Pancreas (tissue), 10 donors: Measurements from ENCODE around the gene UNC13A. TPM values are rescaled to one million over a fixed set of nuclear protein-coding genes. Genes with fewer than 3 reads are reported as not detected.
A peak's percentile ranks its signal among the peaks of the same experiment; 100 is the strongest.

Experiments used
- ATAC-seq, 4 donors: fragments of 200-7000 bp; cut with Tn5 transposase; one replicate each; pipeline versions ENCODE4 v1.8.0 to v1.9.1; 2020; ENCODE audit warnings: mild to moderate bottlenecking in 4 of 4, moderate library complexity in 4 of 4
- DNase-seq, 6 donors: peaks; one replicate each; pipeline ENCODE4 v3.0.0-alpha.2; 2020
- FAIRE-seq: peaks from 2 replicates; lab custom pipeline; 2012; peaks lifted over from hg19 to GRCh38; lab: Jason Lieb, UNC
- H3K27ac ChIP-seq, 4 donors: fragments of 200-600 bp; sonication (generic); 1 replicate in 3 of 4; 2 replicates in 1 of 4; pipeline versions ENCODE4 v1.5.0 to v1.8.0; 2020
- H3K27me3 ChIP-seq, 4 donors: fragments of 200-600 bp; one replicate each; pipeline ENCODE4 v1.8.0; 2021
- H3K36me3 ChIP-seq, 3 donors: fragments of 200-600 bp; sonication (generic) in 1 of 3; one replicate each; pipeline versions ENCODE4 v1.5.0 to v1.8.0; 2020 to 2021
- H3K4me1 ChIP-seq, 3 donors: fragments of 200-600 bp; one replicate each; pipeline ENCODE4 v1.8.0; 2021
- H3K4me3 ChIP-seq, 4 donors: fragments of 200-600 bp; sonication (generic) in 2 of 4; one replicate each; pipeline versions ENCODE4 v1.5.0 to v1.8.0; 2020 to 2021
- H3K9me3 ChIP-seq, 4 donors: fragments of 200-600 bp; one replicate each; pipeline ENCODE4 v1.8.0; 2021
- WGBS, 2 donors: extraction: QIAGEN DNeasy Blood & Tissue Kit; methylation state at CpG; one replicate each; pipeline ENCODE4 v1.1.7; 2013; 5-methylcytosine and 5-hydroxymethylcytosine counted together
- intact Hi-C, 3 donors: fragments of 100-400 bp; cut with DNase I; formaldehyde crosslinking; loops; one replicate each; pipeline versions ENCODE4 v1.11.1 to v1.14.2; 2022
- polyA plus RNA-seq, 2 donors: library from polyadenylated mRNA; stranded (reverse); fragments of 200-250 nt; gene quantifications; one replicate each; pipeline ENCODE4 v1.2.3, GENCODE V29; 2013
- total RNA-seq, 6 donors: library from RNA; stranded (reverse); fragmentation: NEBNext Ultra II Directional in 4 of 6; extraction: Animal tissue kit (Norgen Biotek cat#: 25700) in 4 of 6; gene quantifications; one replicate each; pipeline versions ENCODE4 v1.2.1 to v1.2.4, GENCODE V29; 2021 to 2023
- TF ChIP-seq, protein P1 (sequence below), 4 donors: fragments of 200-600 bp; sonication (generic) in 3 of 4; IDR thresholded peaks; one replicate each; pipeline versions ENCODE4 v1.5.0 to v1.8.0; 2021; ENCODE audit warnings: antibody characterized with exemption in 4 of 4
- donor health status: healthy with polysubstance abuse.
- donor health status: DM: no; HTN: no; CAD: no; lungs with moderate emphysema.
- donor health status: DM: no; HTN: no; CAD: no.
- donor health status: control.
- donor health status: control.
- donor health status: Bipolar disorder and iron deficiency.
- donor health status: DM: yes; HTN: yes; CAD: no.
- donor health status: DM: no; HTN: no; CAD: no.
- donor health status: DM: no; HTN: no; CAD: no.
- donor health status: DM: yes; HTN: yes; CAD: no.

UNC13A gene
- total and polyA plus RNA-seq, 8 donors, result 0.92 to 10.5 (median 2.2) TPM

DNA sequence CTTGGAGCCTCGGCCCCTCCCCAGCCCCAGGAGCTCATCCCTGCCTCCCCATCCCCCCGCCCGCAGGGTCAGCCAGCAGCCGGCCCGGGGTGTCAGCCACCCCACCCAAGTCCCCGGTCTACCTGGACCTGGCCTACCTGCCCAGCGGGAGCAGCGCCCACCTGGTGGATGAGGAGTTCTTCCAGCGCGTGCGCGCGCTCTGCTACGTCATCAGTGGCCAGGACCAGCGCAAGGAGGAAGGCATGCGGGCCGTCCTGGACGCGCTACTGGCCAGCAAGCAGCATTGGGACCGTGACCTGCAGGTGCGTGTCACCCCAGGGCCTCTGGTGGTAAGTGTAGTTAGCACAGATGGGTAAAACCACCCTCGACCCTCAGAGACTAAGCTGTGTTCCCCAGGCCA, 45.0 kb upstream of the UNC13A start:
- peaks cover 0 to 19% (median 0%) of the 10 kb centered on the region in 3 donors for H3K36me3 ChIP-seq
- DNase-seq, result no peak
- ATAC-seq, result no peak

DNA sequence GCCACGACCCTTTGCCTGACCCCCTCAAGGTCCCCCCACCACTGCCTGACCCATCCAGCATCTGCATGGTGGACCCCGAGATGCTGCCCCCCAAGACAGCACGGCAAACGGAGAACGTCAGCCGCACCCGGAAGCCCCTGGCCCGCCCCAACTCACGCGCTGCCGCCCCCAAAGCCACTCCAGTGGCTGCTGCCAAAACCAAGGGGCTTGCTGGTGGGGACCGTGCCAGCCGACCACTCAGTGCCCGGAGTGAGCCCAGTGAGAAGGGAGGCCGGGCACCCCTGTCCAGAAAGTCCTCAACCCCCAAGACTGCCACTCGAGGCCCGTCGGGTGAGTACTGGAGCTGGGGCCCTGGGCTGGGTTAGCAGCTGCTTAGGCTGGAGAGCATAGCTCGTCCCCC, 39.7 kb upstream of the UNC13A start:
- H3K27me3 ChIP-seq, result no peaks in the 10 kb centered on the region
- no peak overlapping the region for H3K27ac ChIP-seq
- peaks cover 4 to 48% (median 17%) of the 10 kb centered on the region in 3 donors for H3K36me3 ChIP-seq
- no peaks in the 10 kb centered on the region for H3K4me1 ChIP-seq
- no peak overlapping the region for H3K4me3 ChIP-seq
- 94 to 95% methylated on average over 19 of the region's 19 CpGs for WGBS, 2 donors
- intact Hi-C loops, result no loop called here
- peak in 1 of 6 donors; percentile 71 for DNase-seq
- no peak for FAIRE-seq
- ATAC-seq, result no peak
- no peaks in the 10 kb centered on the region for H3K9me3 ChIP-seq
- TF ChIP-seq, protein P1, sequence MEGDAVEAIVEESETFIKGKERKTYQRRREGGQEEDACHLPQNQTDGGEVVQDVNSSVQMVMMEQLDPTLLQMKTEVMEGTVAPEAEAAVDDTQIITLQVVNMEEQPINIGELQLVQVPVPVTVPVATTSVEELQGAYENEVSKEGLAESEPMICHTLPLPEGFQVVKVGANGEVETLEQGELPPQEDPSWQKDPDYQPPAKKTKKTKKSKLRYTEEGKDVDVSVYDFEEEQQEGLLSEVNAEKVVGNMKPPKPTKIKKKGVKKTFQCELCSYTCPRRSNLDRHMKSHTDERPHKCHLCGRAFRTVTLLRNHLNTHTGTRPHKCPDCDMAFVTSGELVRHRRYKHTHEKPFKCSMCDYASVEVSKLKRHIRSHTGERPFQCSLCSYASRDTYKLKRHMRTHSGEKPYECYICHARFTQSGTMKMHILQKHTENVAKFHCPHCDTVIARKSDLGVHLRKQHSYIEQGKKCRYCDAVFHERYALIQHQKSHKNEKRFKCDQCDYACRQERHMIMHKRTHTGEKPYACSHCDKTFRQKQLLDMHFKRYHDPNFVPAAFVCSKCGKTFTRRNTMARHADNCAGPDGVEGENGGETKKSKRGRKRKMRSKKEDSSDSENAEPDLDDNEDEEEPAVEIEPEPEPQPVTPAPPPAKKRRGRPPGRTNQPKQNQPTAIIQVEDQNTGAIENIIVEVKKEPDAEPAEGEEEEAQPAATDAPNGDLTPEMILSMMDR (IDR thresholded peaks at IDR 0.05), result no peak

More for the DNA sequence above, 45.0 kb upstream of the UNC13A start:
- TF ChIP-seq, protein P1 (IDR thresholded peaks at IDR 0.05), result no peak
- H3K27me3 ChIP-seq, result no peaks in the 10 kb centered on the region
- H3K9me3 ChIP-seq, result no peaks in the 10 kb centered on the region
- no peak overlapping the region for H3K27ac ChIP-seq
- 95 to 96% methylated on average over 22 of the region's 22 CpGs for WGBS, 2 donors
- H3K4me1 ChIP-seq, result no peaks in the 10 kb centered on the region
- intact Hi-C loops, result no loop called here
- no peak overlapping the region for H3K4me3 ChIP-seq
- no peak for FAIRE-seq

DNA sequence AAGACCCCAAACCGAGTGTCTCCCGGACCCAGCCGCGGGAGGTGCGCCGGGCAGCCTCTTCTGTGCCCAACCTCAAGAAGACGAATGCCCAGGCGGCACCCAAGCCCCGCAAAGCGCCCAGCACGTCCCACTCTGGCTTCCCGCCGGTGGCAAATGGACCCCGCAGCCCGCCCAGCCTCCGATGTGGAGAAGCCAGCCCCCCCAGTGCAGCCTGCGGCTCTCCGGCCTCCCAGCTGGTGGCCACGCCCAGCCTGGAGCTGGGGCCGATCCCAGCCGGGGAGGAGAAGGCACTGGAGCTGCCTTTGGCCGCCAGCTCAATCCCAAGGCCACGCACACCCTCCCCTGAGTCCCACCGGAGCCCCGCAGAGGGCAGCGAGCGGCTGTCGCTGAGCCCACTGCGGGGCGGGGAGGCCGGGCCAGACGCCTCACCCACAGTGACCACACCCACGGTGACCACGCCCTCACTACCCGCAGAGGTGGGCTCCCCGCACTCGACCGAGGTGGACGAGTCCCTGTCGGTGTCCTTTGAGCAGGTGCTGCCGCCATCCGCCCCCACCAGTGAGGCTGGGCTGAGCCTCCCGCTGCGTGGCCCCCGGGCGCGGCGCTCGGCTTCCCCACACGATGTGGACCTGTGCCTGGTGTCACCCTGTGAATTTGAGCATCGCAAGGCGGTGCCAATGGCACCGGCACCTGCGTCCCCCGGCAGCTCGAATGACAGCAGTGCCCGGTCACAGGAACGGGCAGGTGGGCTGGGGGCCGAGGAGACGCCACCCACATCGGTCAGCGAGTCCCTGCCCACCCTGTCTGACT, 39.0 kb upstream of the UNC13A start:
- DNase-seq (peak in 2 of 6 donors; percentile 30 to 69), FAIRE-seq (no peak), ATAC-seq (peak in 1 of 4 donors; percentile 20)
- Histone ChIP-seq H3K4me1 (no peaks in the 10 kb centered on the region), H3K36me3 (peaks cover 4 to 48% (median 17%) of the 10 kb centered on the region in 3 donors), H3K9me3 (no peaks in the 10 kb centered on the region), H3K27ac (no peak overlapping the region), H3K4me3 (no peak overlapping the region), H3K27me3 (no peaks in the 10 kb centered on the region)
- 91 to 93% methylated on average over 61 to 62 of the region's 62 CpGs for WGBS, 2 donors
- TF ChIP-seq, protein P1 (IDR thresholded peaks at IDR 0.05), result no peak
- intact Hi-C loops, result no loop called here

DNA sequence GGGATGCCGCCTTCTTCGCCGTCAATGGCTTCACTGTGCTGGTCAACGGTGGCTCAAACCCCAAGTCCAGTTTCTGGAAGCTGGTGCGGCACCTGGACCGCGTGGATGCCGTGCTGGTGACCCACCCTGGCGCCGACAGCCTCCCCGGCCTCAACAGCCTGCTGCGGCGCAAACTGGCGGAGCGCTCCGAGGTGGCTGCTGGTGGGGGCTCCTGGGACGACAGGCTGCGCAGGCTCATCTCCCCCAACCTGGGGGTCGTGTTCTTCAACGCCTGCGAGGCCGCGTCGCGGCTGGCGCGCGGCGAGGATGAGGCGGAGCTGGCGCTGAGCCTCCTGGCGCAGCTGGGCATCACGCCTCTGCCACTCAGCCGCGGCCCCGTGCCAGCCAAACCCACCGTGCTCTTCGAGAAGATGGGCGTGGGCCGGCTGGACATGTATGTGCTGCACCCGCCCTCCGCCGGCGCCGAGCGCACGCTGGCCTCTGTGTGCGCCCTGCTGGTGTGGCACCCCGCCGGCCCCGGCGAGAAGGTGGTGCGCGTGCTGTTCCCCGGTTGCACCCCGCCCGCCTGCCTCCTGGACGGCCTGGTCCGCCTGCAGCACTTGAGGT, 38.1 kb upstream of the UNC13A start:
- Histone ChIP-seq H3K9me3 (no peaks in the 10 kb centered on the region), H3K4me3 (no peak overlapping the region), H3K27me3 (no peaks in the 10 kb centered on the region), H3K4me1 (no peaks in the 10 kb centered on the region), H3K36me3 (peaks cover 4 to 48% (median 17%) of the 10 kb centered on the region in 3 donors), H3K27ac (no peak overlapping the region)
- FAIRE-seq, result no peak
- ATAC-seq, result no peak
- intact Hi-C loops, result no loop called here
- no peak for DNase-seq
- 94% methylated on average over 46 to 59 of the region's 59 CpGs for WGBS, 2 donors
- TF ChIP-seq, protein P1 (IDR thresholded peaks at IDR 0.05), result no peak
